CD14-positive monocyte (primary cell): ENCODE data around the gene SEPTIN5. TPM values are rescaled to one million over a fixed set of nuclear protein-coding genes. Genes with fewer than 3 reads are reported as not detected.
A peak's percentile ranks its signal among the peaks of the same experiment; 100 is the strongest.

Experiments
- DNase-seq, 3 donors: peaks; one replicate each; pipeline ENCODE4 v3.0.0-alpha.2; 2011 to 2022
- H2AFZ ChIP-seq: 2 replicates; pipeline ENCODE4 v1.6.0; 2012; ENCODE audit warnings: mild to moderate bottlenecking, low read depth, low read length, inconsistent platforms; ENCODE audit not compliant: insufficient read depth, poor library complexity, severe bottlenecking
- H3K27ac ChIP-seq, 2 donors: 1 replicate in 1 of 2; 2 replicates in 1 of 2; pipeline ENCODE4 v1.5.1; 2012 to 2013; ENCODE audit warnings: low read length in 2 of 2, control low read depth in 1 of 2, inconsistent platforms in 1 of 2, low read depth in 1 of 2, mild to moderate bottlenecking in 1 of 2
- H3K27me3 ChIP-seq, 2 donors: one replicate each; pipeline versions ENCODE4 v1.6.0 to v1.6.1; 2011 to 2013; ENCODE audit warnings: low read length in 2 of 2; ENCODE audit not compliant: control insufficient read depth in 2 of 2, insufficient read depth in 2 of 2
- H3K36me3 ChIP-seq, 2 donors: replicated peaks in 1 of 2; 1 replicate in 1 of 2; 2 replicates in 1 of 2; pipeline versions ENCODE4 v1.5.1 to v1.6.1; 2012 to 2013; ENCODE audit warnings: low read length in 2 of 2, control low read depth in 1 of 2, inconsistent platforms in 1 of 2, mild to moderate bottlenecking in 1 of 2; ENCODE audit not compliant: insufficient read depth in 2 of 2, control insufficient read depth in 1 of 2
- H3K4me1 ChIP-seq, 2 donors: 1 replicate in 1 of 2; 2 replicates in 1 of 2; pipeline versions ENCODE4 v1.5.1 to v1.6.1; 2012 to 2013; ENCODE audit warnings: low read length in 2 of 2, control low read depth in 1 of 2, inconsistent platforms in 1 of 2, mild to moderate bottlenecking in 1 of 2, moderate library complexity in 1 of 2; ENCODE audit not compliant: insufficient read depth in 2 of 2, control insufficient read depth in 1 of 2
- H3K4me2 ChIP-seq: replicated peaks from 2 replicates; pipeline ENCODE3; 2012; ENCODE audit warnings: low read length, moderate library complexity, mild to moderate bottlenecking; ENCODE audit not compliant: poor library complexity, severe bottlenecking; ENCODE audit errors: extremely low read depth
- H3K4me3 ChIP-seq, 3 experiments: fragments of 200-600 bp in 1 of 3; sonication (generic) in 1 of 3; replicated peaks in 1 of 3; 1 replicate in 2 of 3; 2 replicates in 1 of 3; pipeline ENCODE4 v1.5.1; 2011 to 2013; ENCODE audit warnings: low read length in 3 of 3, mild to moderate bottlenecking in 3 of 3, control low read depth in 2 of 3, low read depth in 2 of 3, inconsistent platforms in 1 of 3, moderate library complexity in 1 of 3
- H3K79me2 ChIP-seq: 2 replicates; pipeline ENCODE4 v1.6.0; 2012; ENCODE audit warnings: mild to moderate bottlenecking, control low read depth, inconsistent platforms, low read length, moderate library complexity; ENCODE audit not compliant: insufficient read depth
- H3K9ac ChIP-seq: 2 replicates; pipeline ENCODE4 v1.6.0; 2017; ENCODE audit warnings: low read length, mild to moderate bottlenecking; ENCODE audit not compliant: insufficient read depth, poor library complexity, severe bottlenecking
- H3K9me3 ChIP-seq, 2 donors: replicated peaks in 1 of 2; 1 replicate in 1 of 2; 2 replicates in 1 of 2; pipeline versions ENCODE4 v1.5.1 to v1.6.1; 2012 to 2013; ENCODE audit warnings: low read length in 2 of 2, control low read depth in 1 of 2; ENCODE audit not compliant: control insufficient read depth in 1 of 2, insufficient read depth in 1 of 2
- H4K20me1 ChIP-seq: 2 replicates; pipeline ENCODE4 v1.6.0; 2012; ENCODE audit warnings: mild to moderate bottlenecking, low read length, control low read depth, moderate library complexity; ENCODE audit not compliant: insufficient read depth
- H3K27ac Mint-ChIP-seq, 7 donors: one replicate each; pipeline ENCODE4 v1.8.0; 2020; ENCODE audit warnings: mild to moderate bottlenecking in 7 of 7, mixed read lengths in 7 of 7, moderate library complexity in 6 of 7, inconsistent platforms in 2 of 7
- H3K27me3 Mint-ChIP-seq, 3 donors: one replicate each; pipeline ENCODE4 v1.8.0; 2021 to 2022; ENCODE audit warnings: low read depth in 3 of 3, mild to moderate bottlenecking in 3 of 3, mixed read lengths in 3 of 3, moderate library complexity in 3 of 3, inconsistent platforms in 1 of 3
- H3K36me3 Mint-ChIP-seq, 2 donors: one replicate each; pipeline ENCODE4 v1.8.0; 2020; ENCODE audit warnings: mixed read lengths in 2 of 2, inconsistent platforms in 1 of 2, mild to moderate bottlenecking in 1 of 2
- H3K4me1 Mint-ChIP-seq: one replicate; pipeline ENCODE4 v1.8.0; 2020; ENCODE audit warnings: mild to moderate bottlenecking, mixed read lengths
- H3K4me3 Mint-ChIP-seq, 2 donors: one replicate each; pipeline ENCODE4 v1.8.0; 2020; ENCODE audit warnings: mild to moderate bottlenecking in 2 of 2, mixed read lengths in 2 of 2, moderate library complexity in 1 of 2
- H3K9me3 Mint-ChIP-seq, 7 donors: one replicate each; pipeline ENCODE4 v1.8.0; 2020 to 2022; ENCODE audit warnings: mixed read lengths in 7 of 7, mild to moderate bottlenecking in 6 of 7, moderate library complexity in 6 of 7, inconsistent platforms in 2 of 7
- WGBS: methylation state at CpG from one replicate; pipeline ENCODE4 v1.1.5; 2013; ENCODE audit warnings: missing lambda C conversion rate; ENCODE audit not compliant: insufficient coverage; 5-methylcytosine and 5-hydroxymethylcytosine counted together
- intact Hi-C, 2 donors: fragments of 100-400 bp; cut with micrococcal nuclease; formaldehyde crosslinking; loops; one replicate each; pipeline versions ENCODE4 v1.15.0 to v1.15.1; 2023
- polyA plus RNA-seq, 3 donors: library from polyadenylated mRNA; depleted of rRNA in 1 of 3; unstranded in 2 of 3; stranded (reverse) in 1 of 3; fragments of 300-500 nt in 2 of 3; fragments of >200 nt in 1 of 3; fragmentation: Illumina TruSeq in 2 of 3; gene quantifications; 1 replicate in 2 of 3; 2 replicates in 1 of 3; pipeline ENCODE4 v1.2.3, GENCODE V29; 2012 to 2021
- TF ChIP-seq, protein P1 (sequence below): fragments of 200-600 bp; IDR thresholded peaks from one replicate; pipeline ENCODE4 v1.8.0; 2022; ENCODE audit warnings: antibody characterized with exemption, mild to moderate bottlenecking

SEPTIN5 gene
- polyA plus RNA-seq, 3 donors = 0.50 to 0.64 TPM; not detected in 1

DNA sequence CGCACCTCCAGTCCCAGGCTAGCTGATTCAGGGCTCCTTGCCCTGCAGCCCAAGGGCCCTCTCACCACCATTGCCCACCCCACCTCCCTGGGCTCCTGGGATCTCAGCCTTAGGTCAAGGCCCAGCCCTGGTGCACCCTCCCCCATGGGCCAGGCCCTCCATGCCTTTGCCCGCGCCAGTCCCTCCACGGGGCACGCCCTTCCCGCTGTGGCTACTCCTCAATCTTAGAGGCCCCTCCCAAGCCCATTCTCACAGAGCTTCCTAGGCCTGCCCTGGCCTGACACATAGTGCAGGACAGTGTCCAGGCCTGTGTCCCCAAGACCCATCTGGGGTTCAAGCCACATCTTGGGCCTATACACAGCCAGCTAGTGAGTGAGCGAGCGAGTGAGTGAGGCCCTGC, 15.9 kb downstream of the SEPTIN5 start:
- no peaks in the 10 kb centered on the region for H3K36me3 Mint-ChIP-seq
- no peak for DNase-seq
- Histone ChIP-seq H3K27ac (no peak overlapping the region), H3K9ac (peak overlapping the region; percentile 46), H4K20me1 (no peaks in the 10 kb centered on the region), H3K27me3 (peaks cover 0 to 14% of the 10 kb centered on the region in 2 donors), H3K79me2 (no peaks in the 10 kb centered on the region), H3K4me2 (no peak overlapping the region), H2AFZ (peak overlapping the region; percentile 88), H3K4me3 (no peak overlapping the region), H3K36me3 (no peaks in the 10 kb centered on the region), H3K9me3 (no peaks in the 10 kb centered on the region), H3K4me1 (peaks cover 7 to 8% of the 10 kb centered on the region in 2 donors)
- peaks cover 16 to 55% (median 22%) of the 10 kb centered on the region in 3 donors for H3K27me3 Mint-ChIP-seq
- intact Hi-C loops = loop anchor here (1.0 to 5.0 kb wide), 3 partner anchors 180 to 282 kb away; no protein-coding TSS in a partner anchor
- no peak overlapping the region for H3K4me3 Mint-ChIP-seq
- no peak overlapping the region for H3K27ac Mint-ChIP-seq
- 100% methylated on average over 8 of the region's 8 CpGs for WGBS
- peaks cover 0 to 4% (median 1%) of the 10 kb centered on the region in 7 donors for H3K9me3 Mint-ChIP-seq
- H3K4me1 Mint-ChIP-seq = peaks cover 4% of the 10 kb centered on the region
- TF ChIP-seq, protein P1, sequence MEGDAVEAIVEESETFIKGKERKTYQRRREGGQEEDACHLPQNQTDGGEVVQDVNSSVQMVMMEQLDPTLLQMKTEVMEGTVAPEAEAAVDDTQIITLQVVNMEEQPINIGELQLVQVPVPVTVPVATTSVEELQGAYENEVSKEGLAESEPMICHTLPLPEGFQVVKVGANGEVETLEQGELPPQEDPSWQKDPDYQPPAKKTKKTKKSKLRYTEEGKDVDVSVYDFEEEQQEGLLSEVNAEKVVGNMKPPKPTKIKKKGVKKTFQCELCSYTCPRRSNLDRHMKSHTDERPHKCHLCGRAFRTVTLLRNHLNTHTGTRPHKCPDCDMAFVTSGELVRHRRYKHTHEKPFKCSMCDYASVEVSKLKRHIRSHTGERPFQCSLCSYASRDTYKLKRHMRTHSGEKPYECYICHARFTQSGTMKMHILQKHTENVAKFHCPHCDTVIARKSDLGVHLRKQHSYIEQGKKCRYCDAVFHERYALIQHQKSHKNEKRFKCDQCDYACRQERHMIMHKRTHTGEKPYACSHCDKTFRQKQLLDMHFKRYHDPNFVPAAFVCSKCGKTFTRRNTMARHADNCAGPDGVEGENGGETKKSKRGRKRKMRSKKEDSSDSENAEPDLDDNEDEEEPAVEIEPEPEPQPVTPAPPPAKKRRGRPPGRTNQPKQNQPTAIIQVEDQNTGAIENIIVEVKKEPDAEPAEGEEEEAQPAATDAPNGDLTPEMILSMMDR = no peak

DNA sequence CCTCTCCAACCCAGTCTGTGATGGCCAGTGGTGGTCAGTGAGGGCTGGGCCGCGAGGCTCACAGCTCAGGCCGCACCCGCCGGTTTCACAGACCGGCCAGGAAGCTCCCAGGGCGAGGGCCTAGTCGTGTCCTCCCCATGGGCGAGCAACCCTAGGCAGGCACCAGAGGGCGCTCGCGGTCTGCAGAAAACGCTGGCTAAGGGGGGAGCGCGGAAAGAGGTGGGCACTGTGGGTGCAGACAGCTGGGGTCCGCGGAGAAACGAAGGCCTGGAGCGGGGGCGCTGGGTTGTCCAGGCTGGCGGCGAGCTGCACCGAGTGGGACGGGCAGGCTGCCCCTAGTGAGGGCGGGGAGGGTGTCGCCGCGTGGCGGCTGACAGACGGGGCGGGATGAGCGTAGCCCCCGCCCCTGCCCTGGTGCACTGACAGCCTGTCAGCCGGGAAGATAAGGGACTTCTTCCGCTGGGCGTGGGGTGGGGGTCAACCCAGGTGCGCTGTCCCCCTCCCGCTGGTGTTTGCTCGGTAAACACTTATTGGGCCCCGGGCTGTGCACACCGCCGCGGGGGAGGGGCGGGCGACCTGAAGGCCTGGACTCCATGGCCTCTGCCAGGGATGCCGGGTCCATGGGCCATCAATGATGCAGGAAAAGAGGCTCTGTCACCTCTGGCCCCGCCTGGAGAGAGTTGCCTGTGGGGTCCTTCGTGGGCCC, 16.5 kb downstream of the SEPTIN5 start:
- peaks cover 0 to 10% of the 10 kb centered on the region in 2 donors for H3K27me3 ChIP-seq
- H3K36me3 ChIP-seq = no peaks in the 10 kb centered on the region
- Mint-ChIP-seq H3K27me3 (peaks cover 12 to 54% (median 19%) of the 10 kb centered on the region in 3 donors), H3K9me3 (peaks cover 0 to 3% (median 0%) of the 10 kb centered on the region in 7 donors), H3K4me3 (peak overlapping the region; percentile 62 to 90), H3K36me3 (no peaks in the 10 kb centered on the region), H3K27ac (no peak overlapping the region), H3K4me1 (peaks cover 4% of the 10 kb centered on the region)
- peak overlapping the region; percentile 46 for H3K9ac ChIP-seq
- DNase-seq = peak; percentile 63 to 68 (median 67)
- no peaks in the 10 kb centered on the region for H3K79me2 ChIP-seq
- H3K27ac ChIP-seq = no peak overlapping the region
- no peaks in the 10 kb centered on the region for H4K20me1 ChIP-seq
- intact Hi-C loops = loop anchor here (1.0 to 5.0 kb wide), 3 partner anchors 179 to 281 kb away; no protein-coding TSS in a partner anchor
- peak overlapping the region; percentile 85 for H3K4me2 ChIP-seq
- peaks cover 7 to 8% of the 10 kb centered on the region in 2 donors for H3K4me1 ChIP-seq
- H3K9me3 ChIP-seq = no peaks in the 10 kb centered on the region
- TF ChIP-seq, protein P1 = peak; percentile 95
- 3% methylated on average over 48 of the region's 48 CpGs for WGBS
- peak overlapping the region in 1 of 3 experiments; percentile 67 for H3K4me3 ChIP-seq
- H2AFZ ChIP-seq = peak overlapping the region; percentile 88
